IMR-90 (cell line): ENCODE results near the gene GFI1. TPM values are rescaled to one million over a fixed set of nuclear protein-coding genes. Genes with fewer than 3 reads are reported as not detected.

ENCODE experiments used
- ATAC-seq: fragments of 200-7000 bp; cut with Tn5 transposase; 2 replicates; pipeline ENCODE4 v1.9.1; 2020; ENCODE audit warnings: low read depth, mild to moderate bottlenecking, moderate library complexity
- BruUV-seq: library from RNA; stranded (reverse); fragments of 400-500 nt; replicated peaks from 2 replicates; lab custom pipeline; 2021; lab: Mats Ljungman, UMichigan
- CTCF ChIA-PET: fragments of 300-600 bp; formaldehyde crosslinking; extraction: SDS; loops from one replicate; lab custom pipeline; 2021; ENCODE audit warnings: antibody characterized with exemption; lab: Yijun Ruan, JAX
- POLR2A ChIA-PET: fragments of 300-600 bp; sonication (Branson Sonifier 250); formaldehyde crosslinking; loops from one replicate; lab custom pipeline; 2022; ENCODE audit warnings: antibody characterized with exemption; ENCODE audit not compliant: unreplicated experiment; lab: Charles Lee
- DNase-seq: peaks from one replicate; pipeline ENCODE4 v3.0.0; 2013
- H2AFZ ChIP-seq: replicated peaks from 2 replicates; pipeline ENCODE3; 2013; ENCODE audit warnings: low read length, mild to moderate bottlenecking; ENCODE audit not compliant: poor library complexity
- H2AK5ac ChIP-seq: 2 replicates; pipeline ENCODE4 v1.6.1; 2013; ENCODE audit warnings: low read depth, low read length, inconsistent platforms
- H2AK9ac ChIP-seq: replicated peaks from 2 replicates; pipeline ENCODE3; 2013; ENCODE audit warnings: mild to moderate bottlenecking, low read depth, low read length, moderate library complexity; ENCODE audit not compliant: poor library complexity
- H2BK120ac ChIP-seq: 2 replicates; pipeline ENCODE4 v1.6.1; 2013; ENCODE audit warnings: low read depth, low read length, inconsistent platforms
- H2BK15ac ChIP-seq: 3 replicates; pipeline ENCODE4 v1.6.1; 2013; ENCODE audit warnings: low read depth, low read length, inconsistent platforms
- H2BK20ac ChIP-seq: 2 replicates; pipeline ENCODE4 v1.6.1; 2013; ENCODE audit warnings: low read depth, mild to moderate bottlenecking, inconsistent platforms, low read length, moderate library complexity
- H2BK5ac ChIP-seq: 2 replicates; pipeline ENCODE4 v1.6.1; 2013; ENCODE audit warnings: mild to moderate bottlenecking, low read depth, low read length, inconsistent platforms; ENCODE audit not compliant: poor library complexity, severe bottlenecking
- H3K14ac ChIP-seq: replicated peaks from 2 replicates; pipeline ENCODE4 v1.6.1; 2013; ENCODE audit warnings: low read depth, low read length, inconsistent platforms
- H3K18ac ChIP-seq: 2 replicates; pipeline ENCODE4 v1.6.1; 2013; ENCODE audit warnings: low read depth, low read length, control low read depth
- H3K23ac ChIP-seq: 2 replicates; pipeline ENCODE4 v1.6.1; 2013; ENCODE audit warnings: low read depth, low read length, inconsistent platforms
- H3K27ac ChIP-seq: 2 replicates; pipeline ENCODE4 v1.5.1; 2013; ENCODE audit warnings: mild to moderate bottlenecking, control low read depth, low read length; ENCODE audit not compliant: insufficient read depth
- H3K27me3 ChIP-seq: 2 replicates; pipeline ENCODE4 v1.6.1; 2013; ENCODE audit warnings: low read length; ENCODE audit not compliant: control insufficient read depth, insufficient read depth
- H3K36me3 ChIP-seq: 2 replicates; pipeline ENCODE4 v1.6.1; 2013; ENCODE audit warnings: low read length, mixed read lengths; ENCODE audit not compliant: control insufficient read depth, insufficient read depth
- H3K4ac ChIP-seq: 2 replicates; pipeline ENCODE4 v1.6.1; 2013; ENCODE audit warnings: low read depth, low read length, inconsistent platforms
- H3K4me1 ChIP-seq: 2 replicates; pipeline ENCODE4 v1.6.1; 2013; ENCODE audit warnings: low read length, mixed read lengths; ENCODE audit not compliant: control insufficient read depth, insufficient read depth
- H3K4me2 ChIP-seq: 2 replicates; pipeline ENCODE4 v1.6.1; 2013; ENCODE audit warnings: low read depth, mild to moderate bottlenecking, control low read depth, low read length, moderate library complexity
- H3K4me3 ChIP-seq: 2 replicates; pipeline ENCODE4 v1.5.1; 2013; ENCODE audit warnings: low read depth, mild to moderate bottlenecking, control low read depth, low read length, moderate library complexity; ENCODE audit not compliant: insufficient read depth
- H3K56ac ChIP-seq: 2 replicates; pipeline ENCODE4 v1.6.1; 2013; ENCODE audit warnings: low read length, inconsistent platforms; ENCODE audit not compliant: insufficient read depth; ENCODE audit errors: extremely low read depth
- H3K79me1 ChIP-seq, 2 experiments: 2 replicates each; pipeline ENCODE4 v1.6.1; 2013; ENCODE audit warnings: low read length in 2 of 2, inconsistent platforms in 1 of 2, low read depth in 1 of 2
- H3K9ac ChIP-seq: 2 replicates; pipeline ENCODE4 v1.6.1; 2013; ENCODE audit warnings: low read depth, low read length, control low read depth
- H3K9me1 ChIP-seq: 2 replicates; pipeline ENCODE4 v1.6.1; 2013; ENCODE audit warnings: low read length, inconsistent platforms; ENCODE audit not compliant: insufficient read depth
- H3K9me3 ChIP-seq: 2 replicates; pipeline ENCODE4 v1.6.1; 2013; ENCODE audit warnings: low read length; ENCODE audit not compliant: control insufficient read depth, insufficient read depth
- H4K20me1 ChIP-seq: 2 replicates; pipeline ENCODE4 v1.6.1; 2013; ENCODE audit warnings: low read length, inconsistent platforms; ENCODE audit not compliant: insufficient read depth
- H4K5ac ChIP-seq: 2 replicates; pipeline ENCODE4 v1.6.1; 2013; ENCODE audit warnings: mild to moderate bottlenecking, low read depth, low read length, control low read depth
- H4K8ac ChIP-seq, 2 experiments: 2 replicates each; pipeline ENCODE4 v1.6.1; 2013; ENCODE audit warnings: low read depth in 2 of 2, low read length in 2 of 2, control low read depth in 1 of 2, inconsistent platforms in 1 of 2
- H4K91ac ChIP-seq: 2 replicates; pipeline ENCODE4 v1.6.1; 2013; ENCODE audit warnings: low read depth, low read length, inconsistent platforms; ENCODE audit not compliant: insufficient read depth
- CEBPB ChIP-seq: IDR thresholded peaks from 2 replicates; pipeline ENCODE4 v1.6.1; 2012; ENCODE audit warnings: low read depth, low read length, improper control_type of control experiment
- CHD1 ChIP-seq: IDR thresholded peaks from 2 replicates; pipeline ENCODE4 v1.6.1; 2012; ENCODE audit warnings: low read depth, low read length, improper control_type of control experiment
- CTCF ChIP-seq: conservative IDR thresholded peaks from 2 replicates; pipeline ENCODE4 v1.5.1; 2012; ENCODE audit warnings: mild to moderate bottlenecking, low read depth, low read length, improper control_type of control experiment
- MAFK ChIP-seq: IDR thresholded peaks from 2 replicates; pipeline ENCODE4 v1.6.1; 2012; ENCODE audit warnings: low read depth, low read length, improper control_type of control experiment
- MAZ ChIP-seq: IDR thresholded peaks from 2 replicates; pipeline ENCODE4 v1.6.1; 2012; ENCODE audit warnings: low read depth, mild to moderate bottlenecking, low read length, improper control_type of control experiment, moderate library complexity, borderline replicate concordance
- RAD21 ChIP-seq: IDR thresholded peaks from 2 replicates; pipeline ENCODE4 v1.6.1; 2012; ENCODE audit warnings: low read length, improper control_type of control experiment
- RFX5 ChIP-seq: IDR thresholded peaks from 2 replicates; pipeline ENCODE4 v1.8.0; 2012; ENCODE audit warnings: low read depth, mild to moderate bottlenecking, low read length, moderate library complexity
- dilution Hi-C: fragments of 300-500 bp; cut with HindIII; formaldehyde crosslinking; loops from one replicate; pipeline ENCODE4 v1.14.3; 2018; ENCODE audit warnings: low sequenced_read_pairs; ENCODE audit not compliant: unreplicated experiment
- in situ Hi-C: fragments of 300-500 bp; cut with MboI; formaldehyde crosslinking; loops from 3 replicates; pipeline ENCODE4 v1.14.3; 2019; ENCODE audit warnings: low sequenced_read_pairs, inconsistent platforms, mixed read lengths
- intact Hi-C: fragments of 100-400 bp; cut with micrococcal nuclease; formaldehyde crosslinking; loops from 2 replicates; pipeline ENCODE4 v1.10.0; 2022
- polyA plus RNA-seq, 3 experiments: library from polyadenylated mRNA; depleted of rRNA; stranded (reverse); fragments of >200 nt; gene quantifications; 2 replicates each; pipeline ENCODE4 v1.2.3, GENCODE V29; 2012; ENCODE audit warnings: low replicate concordance in 1 of 3
- total RNA-seq: library from RNA; depleted of rRNA; stranded (reverse); fragments of >200 nt; gene quantifications from 2 replicates; pipeline ENCODE4 v1.2.3, GENCODE V29; 2012

Gene GFI1
- total and polyA plus RNA-seq, 2 of the 4 experiments (the other 2 are of a cell fraction), result under 0.01 to 0.21 TPM

- no peak overlapping the region for H4K5ac ChIP-seq
- BruUV-seq, result no TSS peak
- H2AK9ac ChIP-seq, result no peak overlapping the region
- no peaks in the 10 kb centered on the region for H3K4me1 ChIP-seq
- in situ Hi-C loops (no loop called here), intact Hi-C loops (no loop called here), dilution Hi-C loops (no loop called here)
- ATAC-seq, result peak; percentile 77
- no peak overlapping the region for H3K14ac ChIP-seq
- no peaks in the 10 kb centered on the region for H3K79me1 ChIP-seq
- H3K4me2 ChIP-seq, result peak overlapping the region; percentile 30; the same call in 1 of the 2 replicates
- H2BK20ac ChIP-seq, result no peak overlapping the region
- no peak overlapping the region for H3K23ac ChIP-seq
- DNase-seq, result peak; percentile 73
- H3K9me3 ChIP-seq, result no peaks in the 10 kb centered on the region
- H3K9me1 ChIP-seq, result 0 out of 2 replicates have a peak, but pooled peaks cover 9% of the 10 kb centered on the region
- TF ChIP-seq MAFK (no peak), CHD1 (no peak), RFX5 (peak; percentile 65; the same call in 1 of the 2 replicates), CTCF (no peak), RAD21 (no peak), CEBPB (no peak), MAZ (no peak)
- no peak overlapping the region for H3K18ac ChIP-seq
- H4K91ac ChIP-seq, result no peak overlapping the region
- no peak overlapping the region for H3K27ac ChIP-seq
- no peak overlapping the region for H3K9ac ChIP-seq
- no peak overlapping the region for H4K8ac ChIP-seq
- H2BK120ac ChIP-seq, result no peak overlapping the region
- H3K56ac ChIP-seq, result no peak overlapping the region
- no peak overlapping the region for H2AK5ac ChIP-seq
- no peak overlapping the region for H2BK5ac ChIP-seq
- no peaks in the 10 kb centered on the region for H3K27me3 ChIP-seq
- POLR2A ChIA-PET, result interaction anchor here (0.6 kb wide), 1 partner anchor 79 kb away, joined by 4 read pairs; no protein-coding TSS in a partner anchor
- CTCF ChIA-PET, result no interaction called here
- no peak overlapping the region for H2AFZ ChIP-seq
- no peak overlapping the region for H3K4me3 ChIP-seq
- H3K36me3 ChIP-seq, result no peaks in the 10 kb centered on the region
- H2BK15ac ChIP-seq, result no peak overlapping the region
- H4K20me1 ChIP-seq, result no peaks in the 10 kb centered on the region
- H3K4ac ChIP-seq, result no peak overlapping the region
These were observed 15.5 kb upstream of the GFI1 start for GRCh38 chr1:92502247-92502646.
